Coronary artery (tissue), 2 donors: Measurements from ENCODE around the gene F13A1.

ENCODE experiments used
- DNase-seq: peaks from one replicate; pipeline ENCODE4 v3.0.0-alpha.2; 2017; ENCODE audit warnings: low spot score
- H3K27ac ChIP-seq, 2 donors: fragments of 200-600 bp; sonication (generic); one replicate each; pipeline ENCODE4 v1.5.1; 2016 to 2019
- H3K4me3 ChIP-seq: fragments of 200-600 bp; sonication (generic); 2 replicates; pipeline ENCODE4 v1.5.1; 2016; ENCODE audit warnings: mild to moderate bottlenecking, moderate library complexity
- TF ChIP-seq, protein P1 (sequence below): fragments of 200-600 bp; sonication (generic); IDR thresholded peaks from one replicate; pipeline ENCODE4 v1.5.1; 2019; ENCODE audit warnings: antibody characterized with exemption

F13A1 gene

GRCh38 chr6:6152060-6152459 is 168.4 kb downstream of the F13A1 start:
- no peak for DNase-seq
- Histone ChIP-seq H3K27ac (no peak overlapping the region), H3K4me3 (no peak overlapping the region)
- TF ChIP-seq, protein P1, sequence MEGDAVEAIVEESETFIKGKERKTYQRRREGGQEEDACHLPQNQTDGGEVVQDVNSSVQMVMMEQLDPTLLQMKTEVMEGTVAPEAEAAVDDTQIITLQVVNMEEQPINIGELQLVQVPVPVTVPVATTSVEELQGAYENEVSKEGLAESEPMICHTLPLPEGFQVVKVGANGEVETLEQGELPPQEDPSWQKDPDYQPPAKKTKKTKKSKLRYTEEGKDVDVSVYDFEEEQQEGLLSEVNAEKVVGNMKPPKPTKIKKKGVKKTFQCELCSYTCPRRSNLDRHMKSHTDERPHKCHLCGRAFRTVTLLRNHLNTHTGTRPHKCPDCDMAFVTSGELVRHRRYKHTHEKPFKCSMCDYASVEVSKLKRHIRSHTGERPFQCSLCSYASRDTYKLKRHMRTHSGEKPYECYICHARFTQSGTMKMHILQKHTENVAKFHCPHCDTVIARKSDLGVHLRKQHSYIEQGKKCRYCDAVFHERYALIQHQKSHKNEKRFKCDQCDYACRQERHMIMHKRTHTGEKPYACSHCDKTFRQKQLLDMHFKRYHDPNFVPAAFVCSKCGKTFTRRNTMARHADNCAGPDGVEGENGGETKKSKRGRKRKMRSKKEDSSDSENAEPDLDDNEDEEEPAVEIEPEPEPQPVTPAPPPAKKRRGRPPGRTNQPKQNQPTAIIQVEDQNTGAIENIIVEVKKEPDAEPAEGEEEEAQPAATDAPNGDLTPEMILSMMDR = no peak

GRCh38 chr6:6148192-6148815 is 172.2 kb downstream of the F13A1 start:
- TF ChIP-seq, protein P1 = no peak
- DNase-seq = no peak

DNA sequence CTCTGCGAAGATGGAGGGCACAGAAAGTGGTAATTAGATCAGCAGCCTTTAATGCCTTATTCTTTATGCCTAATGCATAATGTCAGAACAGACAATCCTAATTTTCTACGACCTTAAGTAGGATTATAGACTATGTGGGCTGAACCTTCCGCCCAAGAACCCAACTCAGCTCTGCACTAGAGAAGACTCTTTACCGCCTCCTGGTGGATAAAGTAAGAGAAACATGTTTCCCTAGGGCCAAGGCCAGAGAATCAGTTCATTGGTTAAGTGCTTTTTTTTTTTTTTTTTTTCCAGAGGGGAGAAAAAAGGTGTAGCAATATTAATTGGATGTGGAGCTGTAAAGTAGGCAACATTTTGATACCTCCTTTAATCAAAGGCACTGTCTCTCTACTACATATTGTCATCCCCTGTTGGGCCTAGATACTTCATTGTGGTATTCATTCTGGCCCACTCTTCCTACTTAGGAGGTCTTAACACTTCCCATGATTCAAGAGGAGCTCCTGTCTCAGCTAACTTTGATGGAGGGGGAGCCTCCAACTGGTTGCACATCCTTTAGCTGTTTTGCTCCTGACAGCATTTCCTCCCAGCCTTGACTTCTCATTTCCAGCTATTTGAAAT is 188.9 kb downstream of the F13A1 start:
- no peak for DNase-seq
- TF ChIP-seq, protein P1 = no peak
- H3K4me3 ChIP-seq = no peak overlapping the region
- H3K27ac ChIP-seq = no peak overlapping the region

More at GRCh38 chr6:6148192-6148815, 172.2 kb downstream of the F13A1 start:
- Histone ChIP-seq H3K4me3 (no peak overlapping the region), H3K27ac (no peak overlapping the region)

DNA sequence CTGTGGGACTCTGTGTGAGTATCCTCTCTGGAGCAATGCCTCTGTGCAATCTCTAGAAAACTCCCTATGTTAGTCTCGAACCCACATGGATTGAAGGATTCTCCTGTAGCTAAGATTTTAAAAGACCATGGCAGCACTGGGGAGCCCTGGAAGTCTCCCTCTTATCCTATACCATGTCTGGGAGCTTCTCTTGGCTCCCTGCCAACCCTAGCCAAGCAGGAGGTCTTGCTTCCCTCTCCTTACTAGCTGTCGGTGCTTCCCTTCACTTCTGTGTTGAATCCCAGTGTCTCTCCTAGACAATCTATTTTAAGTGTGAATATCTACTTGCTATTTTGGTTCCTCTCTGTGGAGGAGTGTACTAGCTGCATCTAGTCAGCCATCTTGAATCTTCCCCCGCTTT is 195.0 kb downstream of the F13A1 start:
- no peak overlapping the region for H3K27ac ChIP-seq
- TF ChIP-seq, protein P1 = no peak
- no peak for DNase-seq
- no peak overlapping the region for H3K4me3 ChIP-seq

DNA sequence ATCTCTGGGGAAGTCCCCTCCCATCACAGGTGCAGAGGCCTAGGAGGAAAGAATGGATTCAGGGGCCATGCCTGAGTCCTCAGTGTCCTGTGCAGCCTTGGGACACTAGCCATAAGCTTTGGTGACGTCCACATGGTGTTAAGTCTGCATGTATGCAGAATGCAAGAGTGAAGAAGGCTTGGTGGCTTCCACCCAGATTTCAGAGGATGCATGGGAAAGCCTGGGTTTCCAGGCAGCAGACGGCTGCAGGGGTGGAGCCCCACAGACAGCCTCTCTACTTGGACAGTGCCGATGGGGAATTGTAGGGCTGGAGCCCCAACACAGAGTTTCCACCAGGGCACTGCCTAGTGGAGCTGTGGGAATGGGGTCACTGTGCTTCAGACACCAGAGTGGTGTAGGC is 196.7 kb downstream of the F13A1 start:
- no peak overlapping the region for H3K4me3 ChIP-seq
- no peak for DNase-seq
- H3K27ac ChIP-seq = no peak overlapping the region
- TF ChIP-seq, protein P1 = no peak

- Histone ChIP-seq H3K27ac (no peak overlapping the region), H3K4me3 (no peak overlapping the region)
- DNase-seq = no peak
- TF ChIP-seq, protein P1 = no peak
Observed at GRCh38 chr6:6121943-6122342, 198.5 kb downstream of the F13A1 start.

GRCh38 chr6:6105472-6106036 is 214.9 kb downstream of the F13A1 start:
- no peak for DNase-seq
- TF ChIP-seq, protein P1 = no peak
- Histone ChIP-seq H3K27ac (no peak overlapping the region), H3K4me3 (no peak overlapping the region)
